Heart right ventricle (tissue), 16 donors: ENCODE results near the gene DNALI1. TPM values are rescaled to one million over a fixed set of nuclear protein-coding genes. Genes with fewer than 3 reads are reported as not detected.
A peak's percentile ranks its signal among the peaks of the same experiment; 100 is the strongest.
"Not testable (repeated sequence)": the region's sequence is repeated elsewhere in the genome, so short reads cannot be mapped to it uniquely, and the experiment has no call there.

Experiments used
- ATAC-seq, 8 donors: fragments of 200-7000 bp; cut with Tn5 transposase; one replicate each; pipeline ENCODE4 v1.9.1; 2020; ENCODE audit warnings: mild to moderate bottlenecking in 8 of 8, moderate library complexity in 8 of 8, moderate number of reproducible peaks in 1 of 8
- DNase-seq, 2 donors: peaks; one replicate each; pipeline ENCODE4 v3.0.0-alpha.2; 2020
- H3K27ac ChIP-seq, 10 donors: fragments of 200-600 bp; sonication (generic) in 2 of 10; one replicate each; pipeline versions ENCODE4 v1.5.0 to v1.8.0; 2020 to 2022; ENCODE audit warnings: mild to moderate bottlenecking in 3 of 10
- H3K27me3 ChIP-seq, 7 donors: fragments of 200-600 bp; one replicate each; pipeline ENCODE4 v1.8.0; 2021 to 2022; ENCODE audit warnings: mild to moderate bottlenecking in 2 of 7
- H3K36me3 ChIP-seq, 9 donors: fragments of 200-600 bp; sonication (generic) in 1 of 9; one replicate each; pipeline versions ENCODE4 v1.5.0 to v1.8.0; 2020 to 2022; ENCODE audit warnings: mild to moderate bottlenecking in 2 of 9
- H3K4me1 ChIP-seq, 9 donors: fragments of 200-600 bp; sonication (generic) in 1 of 9; one replicate each; pipeline versions ENCODE4 v1.5.0 to v1.8.0; 2020 to 2022; ENCODE audit warnings: mild to moderate bottlenecking in 4 of 9
- H3K4me3 ChIP-seq, 10 donors: fragments of 200-600 bp; sonication (generic) in 2 of 10; one replicate each; pipeline versions ENCODE4 v1.5.0 to v1.8.0; 2020 to 2022; ENCODE audit warnings: mild to moderate bottlenecking in 7 of 10, moderate library complexity in 2 of 10
- H3K9me3 ChIP-seq, 11 donors: fragments of 200-600 bp in 10 of 11; sonication (generic) in 2 of 11; one replicate each; pipeline versions ENCODE4 v1.5.0 to v1.8.0; 2013 to 2022; ENCODE audit warnings: mild to moderate bottlenecking in 2 of 11, control low read depth in 1 of 11, moderate library complexity in 1 of 11
- CTCF ChIP-seq, 9 donors: fragments of 200-600 bp; sonication (generic) in 2 of 9; IDR thresholded peaks; one replicate each; pipeline versions ENCODE4 v1.5.0 to v1.8.0; 2021 to 2022; ENCODE audit warnings: antibody characterized with exemption in 9 of 9, mild to moderate bottlenecking in 5 of 9, moderate library complexity in 1 of 9
- WGBS, 2 donors: extraction: QIAGEN DNeasy Blood & Tissue Kit; methylation state at CpG; one replicate each; pipeline ENCODE4 v1.1.7; 2013; ENCODE audit warnings: inconsistent platforms in 1 of 2; 5-methylcytosine and 5-hydroxymethylcytosine counted together
- intact Hi-C, 10 donors: fragments of 100-400 bp; cut with DNase I; formaldehyde crosslinking; loops; one replicate each; pipeline versions ENCODE4 v1.11.1 to v1.14.2; 2022
- polyA plus RNA-seq, 2 donors: library from polyadenylated mRNA; stranded (reverse); fragments of 200-250 nt; gene quantifications; one replicate each; pipeline ENCODE4 v1.2.3, GENCODE V29; 2013
- total RNA-seq, 10 donors: library from RNA; stranded (reverse); fragmentation: NEBNext Ultra II Directional in 3 of 10; extraction: Animal tissue kit (Norgen Biotek cat#: 25700) in 3 of 10; gene quantifications; one replicate each; pipeline versions ENCODE4 v1.2.1 to v1.2.4, GENCODE V29; 2021 to 2023
- donor health status: Arrhythmogenic right ventricular cardiomyopathy.
- donor health status: ischemic (EF 13 %, LVEDD 7.1; RV severe dilation, severe dysfunction).
- donor health status: healthy with polysubstance abuse.
- donor health status: DM: no; HTN: yes; CAD: no.
- donor health status: DM: no; HTN: no; CAD: no.
- donor health status: ischemic (EF 25% LVEDD 6.9; RV normal size, moderate dysfunction).
- donor health status: ischemic (EF 25% LVEDD 5.7; RV mildly dilated, moderate dysfunction).
- donor health status: healthy.
- donor health status: DM: yes; HTN: yes; CAD: no.
- donor health status: Ischemic cardiomyopathy.
- donor health status: ischemic (EF 35%, LVEDD 5.7; RV mildly dilated, moderate dysfunction).
- donor health status: nonischemic (EF 11% LVEDD 7.7; RV severe dilation, severe dysfunction).
- donor health status: DM: yes; HTN: yes; CAD: no.
- donor health status: PGD.
- donor health status: ischemic (EF 29% LVEDD 5.4; RV normal size, mild dysfunction).
- donor health status: nonischemic (EF 23%, LVEDD 6.1; RV moderate dilation, normal function).

The DNALI1 gene
- total and polyA plus RNA-seq, 12 donors: 1.9 to 9.4 (median 4.0) TPM

DNA sequence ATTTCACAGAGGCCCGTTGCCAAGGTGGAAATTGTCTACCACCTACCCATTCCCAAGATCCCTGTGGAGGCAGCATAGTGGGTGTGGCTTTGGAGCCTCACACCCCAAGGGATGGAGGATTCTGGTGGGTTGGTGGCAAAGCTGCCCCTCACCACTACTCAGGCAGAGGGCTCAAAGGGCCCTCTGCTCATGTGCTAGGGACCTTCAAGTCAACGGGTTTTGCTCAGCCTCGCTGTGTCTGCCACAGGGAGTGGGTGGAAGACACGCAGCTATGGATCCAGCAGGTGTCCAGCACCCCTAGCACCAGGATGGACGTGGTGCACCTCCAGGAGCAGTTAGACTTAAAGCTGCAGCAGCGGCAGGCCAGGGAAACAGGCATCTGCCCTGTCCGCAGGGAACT lies 2.3 kb downstream of the DNALI1 start:
- no peak for ATAC-seq
- 89 to 90% methylated on average over 7 of the region's 7 CpGs for WGBS, 2 donors
- no peaks in the 10 kb centered on the region for H3K27me3 ChIP-seq

DNA sequence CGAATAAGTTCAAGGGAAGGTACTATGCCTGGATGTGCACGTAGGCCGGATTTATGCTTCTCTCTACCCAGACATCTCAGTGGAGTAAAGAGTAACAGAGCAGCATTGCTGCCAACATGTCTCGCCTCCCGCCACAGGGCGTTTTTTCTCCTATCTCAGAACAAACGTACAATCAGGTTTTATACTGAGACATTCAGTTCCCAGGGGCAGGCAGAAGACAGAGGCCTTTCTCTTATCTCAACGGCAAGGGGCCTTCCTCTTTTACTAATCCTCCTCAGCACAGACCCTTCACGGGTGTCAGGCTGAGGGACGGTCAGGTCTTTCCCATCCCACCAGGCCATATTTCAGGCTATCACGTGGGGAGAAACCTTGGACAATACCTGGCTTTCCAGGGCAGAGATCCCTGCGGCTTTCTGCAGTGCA lies 3.2 kb downstream of the DNALI1 start:
- H3K27me3 ChIP-seq, H3K9me3 ChIP-seq, H3K4me3 ChIP-seq, intact Hi-C loops, DNase-seq, H3K27ac ChIP-seq, ATAC-seq: not testable (repeated sequence)
- 54 to 56% methylated on average over 12 of the region's 12 CpGs for WGBS, 2 donors
- peaks cover 0 to 30% (median 1%) of the 10 kb centered on the region in 9 donors for H3K36me3 ChIP-seq
- peaks cover 0 to 18% (median 11%) of the 10 kb centered on the region in 9 donors for H3K4me1 ChIP-seq

More for the DNA sequence above, 2.3 kb downstream of the DNALI1 start:
- H3K4me1 ChIP-seq: peaks cover 0 to 18% (median 11%) of the 10 kb centered on the region in 9 donors
- intact Hi-C loops: no loop called here
- no peak overlapping the region for H3K27ac ChIP-seq
- peaks cover 0 to 22% (median 0%) of the 10 kb centered on the region in 9 donors for H3K36me3 ChIP-seq
- no peak for DNase-seq
- TF ChIP-seq CTCF (IDR thresholded peaks at IDR 0.05): no peak
- no peak overlapping the region for H3K4me3 ChIP-seq
- H3K9me3 ChIP-seq: no peaks in the 10 kb centered on the region

DNA sequence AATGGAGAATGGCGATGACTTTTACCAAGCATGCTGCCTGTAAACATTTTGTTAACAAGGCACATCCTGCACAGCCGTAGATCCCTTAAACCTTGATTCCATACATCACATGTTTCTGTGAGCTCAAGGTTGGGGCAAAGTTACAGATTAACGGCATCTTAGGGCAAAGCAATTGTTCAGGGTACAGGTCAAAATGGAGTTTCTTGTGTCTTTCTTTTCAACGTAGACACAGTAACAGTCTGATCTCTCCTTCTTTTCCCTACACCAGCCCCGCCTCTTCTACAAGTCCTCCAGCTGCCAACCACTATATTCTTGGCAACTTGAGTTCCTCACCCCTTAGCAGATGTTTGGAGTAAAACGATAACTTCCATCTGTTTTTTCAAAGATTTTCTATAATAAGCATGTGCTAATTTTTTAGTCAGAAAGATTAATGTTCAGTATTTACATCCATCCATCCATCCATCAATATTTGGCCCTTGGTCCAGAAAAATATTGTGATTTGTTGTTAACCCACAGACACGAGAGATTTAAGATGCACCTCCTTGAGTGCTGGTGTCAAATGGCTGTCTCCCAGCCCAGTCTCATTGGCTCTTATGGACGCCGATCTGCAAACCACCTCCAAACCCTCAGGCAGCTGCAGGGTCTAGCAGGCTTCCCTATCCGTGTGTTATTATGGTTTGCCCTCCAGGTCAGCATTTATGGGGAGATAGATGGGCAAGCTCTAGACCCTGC lies 3.8 kb downstream of the DNALI1 start:
- ATAC-seq (no peak), DNase-seq (no peak)
- Histone ChIP-seq H3K36me3 (peaks cover 0 to 36% (median 7%) of the 10 kb centered on the region in 9 donors), H3K4me1 (peaks cover 0 to 18% (median 11%) of the 10 kb centered on the region in 9 donors), H3K9me3 (no peaks in the 10 kb centered on the region), H3K27me3 (no peaks in the 10 kb centered on the region), H3K27ac (no peak overlapping the region), H3K4me3 (no peak overlapping the region)
- intact Hi-C loops: no loop called here
- 78 to 83% methylated on average over 10 of the region's 10 CpGs for WGBS, 2 donors
- TF ChIP-seq CTCF (IDR thresholded peaks at IDR 0.05): no peak

DNA sequence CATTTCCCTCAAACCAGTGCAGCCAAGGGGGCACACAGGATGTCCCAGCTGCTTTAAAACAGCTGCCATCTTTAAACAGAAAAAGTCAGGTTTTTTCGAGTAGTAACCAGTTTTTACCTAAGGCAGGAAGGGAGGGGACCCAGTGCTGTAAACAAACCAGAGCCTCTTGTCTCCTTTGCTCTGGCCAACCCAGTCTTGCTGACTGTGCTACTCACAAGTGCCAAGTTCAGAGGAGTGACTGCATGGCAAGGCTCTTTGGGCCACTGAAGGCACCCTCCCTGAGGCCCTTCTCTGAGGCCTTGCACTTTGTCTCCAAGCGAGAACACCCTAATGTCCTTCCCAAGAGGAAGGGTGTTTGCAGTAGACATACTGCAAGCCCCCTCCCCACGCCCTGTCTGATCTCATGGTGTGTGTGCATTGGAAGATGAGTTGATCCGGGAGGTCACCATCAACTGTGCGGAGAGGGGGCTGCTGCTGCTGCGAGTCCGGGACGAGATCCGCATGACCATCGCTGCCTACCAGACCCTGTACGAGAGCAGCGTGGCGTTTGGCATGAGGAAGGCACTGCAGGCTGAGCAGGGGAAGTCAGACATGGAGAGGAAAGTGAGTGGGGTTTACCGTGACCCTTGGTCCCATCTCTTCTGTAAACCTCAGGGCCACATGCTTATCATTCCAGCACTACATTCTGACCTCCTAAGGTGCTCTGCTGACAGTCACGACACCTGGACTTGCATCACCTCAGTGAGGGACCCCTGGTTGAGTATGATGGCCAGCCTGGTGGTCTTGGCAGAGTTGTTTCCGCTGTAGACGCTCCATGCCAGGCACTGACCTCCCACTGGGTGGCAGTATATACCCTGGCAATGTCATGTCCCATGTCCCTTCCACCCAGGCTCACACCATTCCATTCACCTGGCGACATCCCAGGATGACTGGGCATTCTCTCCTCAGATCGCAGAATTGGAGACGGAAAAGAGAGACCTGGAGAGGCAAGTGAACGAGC lies 4.7 kb downstream of the DNALI1 start:
- Histone ChIP-seq H3K27ac (no peak overlapping the region), H3K27me3 (no peaks in the 10 kb centered on the region), H3K4me3 (no peak overlapping the region), H3K36me3 (peaks cover 0 to 45% (median 15%) of the 10 kb centered on the region in 9 donors), H3K4me1 (peaks cover 0 to 14% (median 7%) of the 10 kb centered on the region in 9 donors), H3K9me3 (no peaks in the 10 kb centered on the region)
- intact Hi-C loops: no loop called here
- 93 to 94% methylated on average over 21 of the region's 21 CpGs for WGBS, 2 donors
- peak in 6 of 9 donors; percentile 15 to 46 (median 29) for TF ChIP-seq CTCF (IDR thresholded peaks at IDR 0.05)
- DNase-seq (no peak), ATAC-seq (no peak)
